ENCODE results near the gene OR52J3.
"Not testable (repeated sequence)": the region's sequence is repeated elsewhere in the genome, so short reads cannot be mapped to it uniquely, and the experiment has no call there.

DNA sequence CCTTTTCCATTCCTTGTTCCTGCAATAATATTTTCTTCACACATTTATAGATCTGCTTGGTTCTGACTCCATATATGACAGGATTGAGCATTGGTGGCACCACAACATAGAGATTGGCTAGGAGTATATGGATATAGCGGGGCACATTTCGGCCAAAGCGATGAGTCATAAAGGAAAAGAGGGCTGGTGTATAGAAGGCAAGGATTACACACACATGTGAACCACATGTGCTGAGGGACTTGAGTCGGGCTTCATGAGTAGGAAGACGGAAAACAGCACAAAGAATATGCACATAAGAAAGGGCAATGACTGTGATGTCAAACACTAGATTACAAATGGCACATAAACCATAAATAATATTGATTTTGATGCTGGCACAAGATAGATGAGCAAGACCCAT lies 12.4 kb downstream of the OR52J3 start:
- not testable (repeated sequence) for TF ChIP-seq EZH2 (IDR thresholded peaks at IDR 0.05); POLR2AphosphoS5 (IDR thresholded peaks at IDR 0.05; ENCODE audit: borderline replicate concordance, low read depth, low read length)

All from SK-N-MC (cell line).